ENCODE measurements around the gene BMP7. TPM values are rescaled to one million over a fixed set of nuclear protein-coding genes. Genes with fewer than 3 reads are reported as not detected.

Gene BMP7
- total and polyA plus RNA-seq, 2 experiments from 2014 or later, result 15.9 to 22.8 TPM

DNA sequence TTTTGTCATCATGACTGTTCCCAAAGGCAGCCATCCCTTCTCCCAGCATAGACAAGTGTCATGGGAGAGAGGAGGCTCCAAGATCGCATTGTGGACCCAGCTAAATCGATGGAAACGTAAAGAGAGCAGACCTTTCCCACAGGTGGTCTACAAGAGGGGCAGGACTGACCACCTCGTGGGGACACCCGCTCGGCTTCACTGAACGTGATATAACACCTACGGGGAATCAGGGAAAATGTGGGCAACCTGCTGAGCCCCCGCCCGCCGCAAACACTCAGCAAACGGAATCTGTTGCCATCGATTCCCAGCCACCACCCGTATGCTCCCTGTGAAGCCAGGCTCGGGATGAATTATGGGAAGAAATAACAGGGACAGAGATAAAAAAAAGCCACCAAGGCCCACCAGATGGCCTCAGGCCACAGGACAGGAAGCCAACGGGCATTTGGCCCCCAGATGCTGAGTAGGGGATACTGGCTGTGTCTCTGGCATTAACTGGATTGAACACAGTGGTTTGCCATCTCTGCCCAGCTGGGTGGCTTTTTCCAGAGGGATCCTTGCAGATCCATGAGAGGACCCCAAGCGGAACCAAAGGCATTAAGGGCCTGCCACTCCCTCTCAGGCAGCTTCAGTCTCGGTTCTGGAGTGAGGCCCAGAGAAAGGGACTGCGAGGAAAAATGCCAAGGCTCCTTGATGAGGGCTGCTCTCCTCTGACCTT is 44.4 kb downstream of the BMP7 start:
- no peaks in the 10 kb centered on the region for H3K36me3 ChIP-seq (ENCODE audit: insufficient read depth)
- H3K9me2 ChIP-seq (ENCODE audit: insufficient read depth), result no peaks in the 10 kb centered on the region
- H3K4me2 ChIP-seq, result no peak overlapping the region
- no peak overlapping the region for H3K4me3 ChIP-seq
- Mint-ChIP-seq H3K4me1 (no peaks in the 10 kb centered on the region; the same call in 2 of the 3 replicates), H3K9me3 (no peaks in the 10 kb centered on the region), H3K36me3 (ENCODE audit: low read depth) (no peaks in the 10 kb centered on the region), H3K27me3 (ENCODE audit: insufficient read depth, low read depth, poor library complexity) (peaks cover 4% of the 10 kb centered on the region), H3K4me3 (no peak overlapping the region), H3K27ac (no peak overlapping the region)
- H4K20me1 ChIP-seq (replicated peaks; ENCODE audit: insufficient read depth), result no peaks in the 10 kb centered on the region
- H3K27ac ChIP-seq (ENCODE audit: low read depth), result no peak overlapping the region
- H3K4me1 ChIP-seq (ENCODE audit: insufficient read depth), result no peaks in the 10 kb centered on the region
- TF ChIP-seq, protein P1, sequence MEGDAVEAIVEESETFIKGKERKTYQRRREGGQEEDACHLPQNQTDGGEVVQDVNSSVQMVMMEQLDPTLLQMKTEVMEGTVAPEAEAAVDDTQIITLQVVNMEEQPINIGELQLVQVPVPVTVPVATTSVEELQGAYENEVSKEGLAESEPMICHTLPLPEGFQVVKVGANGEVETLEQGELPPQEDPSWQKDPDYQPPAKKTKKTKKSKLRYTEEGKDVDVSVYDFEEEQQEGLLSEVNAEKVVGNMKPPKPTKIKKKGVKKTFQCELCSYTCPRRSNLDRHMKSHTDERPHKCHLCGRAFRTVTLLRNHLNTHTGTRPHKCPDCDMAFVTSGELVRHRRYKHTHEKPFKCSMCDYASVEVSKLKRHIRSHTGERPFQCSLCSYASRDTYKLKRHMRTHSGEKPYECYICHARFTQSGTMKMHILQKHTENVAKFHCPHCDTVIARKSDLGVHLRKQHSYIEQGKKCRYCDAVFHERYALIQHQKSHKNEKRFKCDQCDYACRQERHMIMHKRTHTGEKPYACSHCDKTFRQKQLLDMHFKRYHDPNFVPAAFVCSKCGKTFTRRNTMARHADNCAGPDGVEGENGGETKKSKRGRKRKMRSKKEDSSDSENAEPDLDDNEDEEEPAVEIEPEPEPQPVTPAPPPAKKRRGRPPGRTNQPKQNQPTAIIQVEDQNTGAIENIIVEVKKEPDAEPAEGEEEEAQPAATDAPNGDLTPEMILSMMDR (conservative IDR thresholded peaks at IDR 0.05; ENCODE audit: low read depth in 2 of 2), result peak in 1 of 2 experiments; percentile 12; a peak in 1 of 4 replicates
- no peak for TF ChIP-seq ZNF114 (CRISPR knock-in tag; IDR thresholded peaks at IDR 0.05)
- TF ChIP-seq EZH2 (IDR thresholded peaks at IDR 0.05; ENCODE audit: low read depth, unreplicated experiment), result no peak
- no peak for TF ChIP-seq STAT1 (IDR thresholded peaks at IDR 0.05; ENCODE audit: unreplicated experiment)
- TF ChIP-seq, protein P2, sequence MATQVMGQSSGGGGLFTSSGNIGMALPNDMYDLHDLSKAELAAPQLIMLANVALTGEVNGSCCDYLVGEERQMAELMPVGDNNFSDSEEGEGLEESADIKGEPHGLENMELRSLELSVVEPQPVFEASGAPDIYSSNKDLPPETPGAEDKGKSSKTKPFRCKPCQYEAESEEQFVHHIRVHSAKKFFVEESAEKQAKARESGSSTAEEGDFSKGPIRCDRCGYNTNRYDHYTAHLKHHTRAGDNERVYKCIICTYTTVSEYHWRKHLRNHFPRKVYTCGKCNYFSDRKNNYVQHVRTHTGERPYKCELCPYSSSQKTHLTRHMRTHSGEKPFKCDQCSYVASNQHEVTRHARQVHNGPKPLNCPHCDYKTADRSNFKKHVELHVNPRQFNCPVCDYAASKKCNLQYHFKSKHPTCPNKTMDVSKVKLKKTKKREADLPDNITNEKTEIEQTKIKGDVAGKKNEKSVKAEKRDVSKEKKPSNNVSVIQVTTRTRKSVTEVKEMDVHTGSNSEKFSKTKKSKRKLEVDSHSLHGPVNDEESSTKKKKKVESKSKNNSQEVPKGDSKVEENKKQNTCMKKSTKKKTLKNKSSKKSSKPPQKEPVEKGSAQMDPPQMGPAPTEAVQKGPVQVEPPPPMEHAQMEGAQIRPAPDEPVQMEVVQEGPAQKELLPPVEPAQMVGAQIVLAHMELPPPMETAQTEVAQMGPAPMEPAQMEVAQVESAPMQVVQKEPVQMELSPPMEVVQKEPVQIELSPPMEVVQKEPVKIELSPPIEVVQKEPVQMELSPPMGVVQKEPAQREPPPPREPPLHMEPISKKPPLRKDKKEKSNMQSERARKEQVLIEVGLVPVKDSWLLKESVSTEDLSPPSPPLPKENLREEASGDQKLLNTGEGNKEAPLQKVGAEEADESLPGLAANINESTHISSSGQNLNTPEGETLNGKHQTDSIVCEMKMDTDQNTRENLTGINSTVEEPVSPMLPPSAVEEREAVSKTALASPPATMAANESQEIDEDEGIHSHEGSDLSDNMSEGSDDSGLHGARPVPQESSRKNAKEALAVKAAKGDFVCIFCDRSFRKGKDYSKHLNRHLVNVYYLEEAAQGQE (IDR thresholded peaks at IDR 0.05; ENCODE audit: unreplicated experiment), result no peak
- no peak for TF ChIP-seq EZH2phosphoT487 (IDR thresholded peaks at IDR 0.05; ENCODE audit: unreplicated experiment)
- TF ChIP-seq POLR2AphosphoS5 (IDR thresholded peaks at IDR 0.05; ENCODE audit: low read depth), result no peak
- TF ChIP-seq, protein P3, sequence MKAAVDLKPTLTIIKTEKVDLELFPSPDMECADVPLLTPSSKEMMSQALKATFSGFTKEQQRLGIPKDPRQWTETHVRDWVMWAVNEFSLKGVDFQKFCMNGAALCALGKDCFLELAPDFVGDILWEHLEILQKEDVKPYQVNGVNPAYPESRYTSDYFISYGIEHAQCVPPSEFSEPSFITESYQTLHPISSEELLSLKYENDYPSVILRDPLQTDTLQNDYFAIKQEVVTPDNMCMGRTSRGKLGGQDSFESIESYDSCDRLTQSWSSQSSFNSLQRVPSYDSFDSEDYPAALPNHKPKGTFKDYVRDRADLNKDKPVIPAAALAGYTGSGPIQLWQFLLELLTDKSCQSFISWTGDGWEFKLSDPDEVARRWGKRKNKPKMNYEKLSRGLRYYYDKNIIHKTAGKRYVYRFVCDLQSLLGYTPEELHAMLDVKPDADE (IDR thresholded peaks at IDR 0.05), result no peak
- no peak for ATAC-seq
- no peaks in the 10 kb centered on the region for H3K27me3 ChIP-seq (ENCODE audit: insufficient read depth)
- no peaks in the 10 kb centered on the region for H3F3A ChIP-seq (replicated peaks; ENCODE audit: low read depth)
- H2AFZ ChIP-seq, result no peak overlapping the region
- DNase-seq (ENCODE audit: low spot score), result no peak
- no peaks in the 10 kb centered on the region for H3K79me2 ChIP-seq (replicated peaks; ENCODE audit: insufficient read depth)

Measured in GM23338 (cell line).